Endothelial cell of umbilical vein (primary cell): ENCODE results near the gene DENND2A.

Experiments
- CTCF ChIP-seq, 2 donors: IDR thresholded peaks; 1 replicate in 1 of 2; 2 replicates in 1 of 2; pipeline ENCODE4 v1.5.1; 2011; ENCODE audit warnings: low read length in 2 of 2, mild to moderate bottlenecking in 2 of 2, moderate library complexity in 2 of 2, control low read depth in 1 of 2, inconsistent platforms in 1 of 2, low read depth in 1 of 2; ENCODE audit not compliant: insufficient read depth in 1 of 2; ENCODE audit errors: extremely low read depth in 1 of 2
- EZH2 ChIP-seq: IDR thresholded peaks from 2 replicates; pipeline ENCODE4 v1.6.1; 2012; ENCODE audit warnings: borderline replicate concordance, low read depth, mild to moderate bottlenecking, moderate library complexity, low read length, inconsistent platforms; ENCODE audit not compliant: severe bottlenecking
- FOS ChIP-seq: IDR thresholded peaks from 2 replicates; pipeline ENCODE4 v1.6.1; 2011; ENCODE audit warnings: mild to moderate bottlenecking, low read length, moderate library complexity, borderline replicate concordance; ENCODE audit not compliant: insufficient read depth
- MAX ChIP-seq: IDR thresholded peaks from 2 replicates; pipeline ENCODE4 v1.6.1; 2011; ENCODE audit not compliant: insufficient read depth, insufficient read length
- MYC ChIP-seq: IDR thresholded peaks from one replicate; pipeline ENCODE4 v1.6.1; 2011; ENCODE audit warnings: mild to moderate bottlenecking, low read depth, low read length
- POLR2A ChIP-seq: IDR thresholded peaks from 2 replicates; pipeline ENCODE4 v1.6.1; 2012; ENCODE audit warnings: low read depth, mild to moderate bottlenecking, control low read depth, low read length
- POLR2AphosphoS5 ChIP-seq: IDR thresholded peaks from 2 replicates; pipeline ENCODE4 v1.6.1; 2012; ENCODE audit warnings: low read depth, mild to moderate bottlenecking, control low read depth, low read length, moderate library complexity; ENCODE audit not compliant: insufficient read depth

DNA sequence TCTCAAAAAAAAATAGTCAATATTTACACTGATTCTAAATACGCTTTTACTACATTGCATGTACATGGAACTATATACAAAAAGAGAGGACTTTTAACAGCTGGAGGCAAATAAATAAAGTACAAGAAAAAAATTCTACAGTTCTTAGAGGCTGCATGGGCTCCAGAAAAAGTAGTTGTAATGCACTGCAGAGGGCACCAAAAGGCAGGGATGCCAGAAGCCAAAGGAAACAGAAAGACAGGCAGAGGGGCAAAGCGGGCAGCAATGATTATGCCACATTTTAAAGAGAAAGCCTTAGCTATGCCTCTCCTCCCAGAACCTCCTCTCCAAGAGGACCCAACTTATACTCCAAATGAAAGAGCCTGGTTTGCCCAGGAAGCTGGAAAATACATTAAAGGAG, 20.5 kb upstream of the DENND2A start:
- TF ChIP-seq POLR2A (no peak), MAX (no peak), EZH2 (no peak), CTCF (IDR thresholded peaks at IDR 0.05; ENCODE audit: extremely low read depth in 1 of 2, insufficient read depth in 1 of 2, low read depth in 1 of 2, low read length in 2 of 2) (no peak), POLR2AphosphoS5 (no peak), MYC (no peak), FOS (no peak)
